AG20443 (cell line): ENCODE data around the gene TRHDE.

Source experiments
- DNase-seq: peaks from one replicate; pipeline ENCODE4 v3.0.0; 2012; ENCODE audit warnings: low spot score, mixed read lengths

Gene TRHDE

DNA sequence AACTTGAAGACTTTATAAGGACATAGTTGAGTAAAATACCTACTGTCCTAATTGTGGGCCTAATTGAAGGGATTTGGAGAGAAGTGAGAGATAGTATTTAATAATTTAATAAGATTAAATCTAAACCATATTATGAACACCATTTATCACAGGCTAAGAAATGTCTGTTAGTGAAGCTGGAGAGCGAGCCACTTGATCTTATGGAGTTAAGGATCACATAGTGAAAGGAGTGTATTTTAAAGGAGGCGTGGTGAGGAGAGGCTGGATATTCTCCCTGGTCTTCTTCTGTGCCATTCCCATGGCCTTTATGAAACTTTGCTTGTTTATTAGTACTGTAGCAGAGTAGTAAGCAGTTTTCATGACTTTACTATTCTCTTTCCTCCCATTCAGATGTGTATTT, 172.4 kb downstream of the TRHDE start:
- no peak for DNase-seq

- DNase-seq, result no peak
These were observed 175.9 kb downstream of the TRHDE start for GRCh38 chr12:72448089-72448488.

DNA sequence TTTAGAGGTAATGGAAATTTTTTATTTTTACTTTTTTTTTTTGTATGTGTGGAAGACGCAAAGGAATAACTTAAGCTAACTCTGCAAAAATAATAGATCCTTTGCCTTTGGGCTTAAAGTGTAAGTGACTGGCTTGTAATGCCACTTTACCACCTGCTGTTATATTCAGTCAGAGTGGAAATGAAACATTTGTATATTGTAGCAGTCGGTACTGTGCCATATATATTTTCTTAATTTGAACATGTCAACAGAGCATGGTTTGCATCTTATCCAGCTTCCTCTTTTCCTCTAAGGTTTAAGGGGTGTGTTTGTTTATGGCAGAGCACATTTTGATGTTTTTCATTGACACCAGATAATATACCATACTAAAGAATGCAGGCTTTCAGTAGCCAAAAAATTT, 176.6 kb downstream of the TRHDE start:
- DNase-seq, result no peak

DNA sequence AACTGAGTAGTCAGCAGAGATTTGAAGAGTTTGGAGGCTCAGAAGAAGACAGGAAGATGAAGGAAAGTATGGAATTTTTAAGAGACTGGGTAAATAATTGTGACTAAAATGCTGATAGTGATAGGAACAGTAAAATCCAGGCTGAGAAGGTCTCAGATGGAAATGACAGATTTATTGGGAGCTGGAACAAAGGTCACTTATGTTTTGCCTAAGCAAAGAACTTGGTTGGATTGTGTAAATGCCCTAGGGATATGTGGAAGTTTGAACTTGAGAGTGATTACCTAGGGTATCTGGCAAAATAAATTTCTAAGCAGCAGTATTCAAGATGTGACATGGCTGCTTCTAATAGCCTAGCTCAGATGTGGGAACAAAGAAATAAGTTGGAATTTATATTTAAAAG, 180.9 kb downstream of the TRHDE start:
- DNase-seq, result no peak

DNA sequence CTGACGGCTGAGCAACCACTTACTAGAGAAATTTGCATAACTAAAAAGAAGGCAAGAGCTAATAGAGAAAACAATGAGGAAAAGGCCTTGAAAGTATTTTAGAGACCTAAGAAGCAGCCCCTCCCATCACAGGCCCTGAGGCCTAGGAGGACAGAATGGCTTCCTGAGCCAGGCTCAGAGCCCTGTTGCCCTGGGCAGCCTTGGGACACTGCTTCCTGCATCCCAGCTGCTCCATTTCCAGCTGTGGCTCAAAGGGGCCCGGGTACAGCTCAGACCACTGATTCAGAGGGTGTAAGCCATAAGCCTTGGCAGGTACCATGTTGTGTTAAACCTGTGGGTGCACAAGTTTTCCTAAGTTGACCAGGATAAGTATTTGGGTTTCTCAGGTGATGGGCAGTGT, 181.4 kb downstream of the TRHDE start:
- no peak for DNase-seq

DNA sequence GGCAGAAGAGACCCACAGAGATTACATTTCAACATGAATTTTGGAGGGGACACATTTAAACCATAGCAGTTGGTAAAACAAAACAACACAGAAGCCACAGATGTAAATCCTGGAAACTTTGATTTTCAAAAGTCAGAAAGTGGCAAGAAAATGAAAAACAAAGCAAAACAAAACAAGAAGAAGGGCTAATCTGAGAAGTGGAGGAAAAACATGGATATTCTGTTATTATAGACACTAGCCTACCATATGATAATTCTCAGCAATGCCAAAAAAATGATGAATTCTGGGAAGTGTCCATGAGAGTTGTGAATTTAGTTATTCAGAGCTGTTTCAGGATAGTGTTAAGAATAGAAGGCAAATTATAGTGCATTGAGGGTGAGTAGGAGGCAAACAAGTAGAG, 192.3 kb downstream of the TRHDE start:
- no peak for DNase-seq

DNA sequence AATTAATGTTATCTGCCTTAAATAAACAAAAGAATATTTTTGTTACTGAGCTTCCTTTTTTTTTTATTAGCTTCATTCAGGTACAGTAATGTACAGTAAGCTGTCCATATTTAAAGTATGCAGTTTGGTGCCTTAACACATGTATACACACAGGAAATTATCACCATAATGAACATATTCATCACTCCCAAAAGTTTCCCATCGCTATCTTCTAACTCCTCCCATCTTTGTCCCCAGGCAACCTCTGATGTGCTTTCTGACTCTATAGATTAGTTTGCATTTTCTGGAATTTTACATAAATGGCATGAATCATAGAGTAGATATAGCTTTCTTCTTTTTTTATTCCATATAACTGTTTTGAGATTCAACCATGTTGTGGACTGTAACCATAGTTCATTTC, 193.0 kb downstream of the TRHDE start:
- no peak for DNase-seq

DNA sequence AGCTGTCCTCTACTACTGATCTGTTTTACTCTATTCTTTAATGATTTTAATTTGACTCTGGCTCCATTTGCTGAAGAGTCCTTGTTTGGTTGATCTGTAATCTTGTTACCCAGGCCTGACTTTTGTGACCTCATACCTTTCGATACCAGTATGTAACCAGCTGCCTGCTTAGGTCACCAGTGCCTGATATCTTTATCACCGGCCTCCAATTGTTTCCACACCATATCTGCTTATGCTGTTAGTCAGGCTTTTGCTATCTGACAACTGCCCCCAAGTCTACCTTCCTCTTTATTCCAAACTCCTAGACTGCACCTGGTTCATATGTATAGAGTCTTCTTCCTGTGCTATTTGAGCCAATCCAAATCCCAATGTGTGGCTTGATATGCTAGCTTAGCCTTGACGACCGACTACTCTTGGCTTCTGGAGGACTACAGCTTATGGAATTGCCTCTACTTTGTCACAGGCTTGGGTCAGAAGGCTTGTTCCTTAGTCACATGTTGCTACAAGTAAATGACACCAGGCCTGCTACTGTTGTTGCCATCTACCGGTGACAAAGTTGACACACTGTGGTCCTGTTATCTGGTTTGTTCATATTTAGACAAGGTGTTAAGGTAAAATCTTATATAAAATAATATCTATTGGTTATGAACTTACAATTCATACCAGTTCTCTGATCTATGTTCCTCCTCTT, 193.9 kb downstream of the TRHDE start:
- DNase-seq, result no peak

DNA sequence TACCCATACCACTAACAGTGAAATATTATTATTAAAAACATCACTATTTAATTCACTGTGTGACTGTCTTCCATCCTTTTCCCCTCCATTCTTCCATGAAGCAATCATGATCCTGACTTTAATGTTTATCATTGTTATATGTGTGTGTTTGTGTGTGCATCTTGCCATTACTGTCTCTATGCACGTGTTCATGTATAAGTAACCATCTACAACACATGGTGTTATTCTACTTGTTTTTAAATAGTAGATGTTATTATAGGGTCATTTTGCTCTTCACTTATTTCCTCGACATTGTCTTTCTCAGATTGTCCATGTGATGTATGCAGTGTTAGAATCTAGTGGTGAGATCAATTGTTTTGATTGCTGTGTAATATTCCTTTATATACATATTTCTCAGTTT, 195.8 kb downstream of the TRHDE start:
- no peak for DNase-seq

DNA sequence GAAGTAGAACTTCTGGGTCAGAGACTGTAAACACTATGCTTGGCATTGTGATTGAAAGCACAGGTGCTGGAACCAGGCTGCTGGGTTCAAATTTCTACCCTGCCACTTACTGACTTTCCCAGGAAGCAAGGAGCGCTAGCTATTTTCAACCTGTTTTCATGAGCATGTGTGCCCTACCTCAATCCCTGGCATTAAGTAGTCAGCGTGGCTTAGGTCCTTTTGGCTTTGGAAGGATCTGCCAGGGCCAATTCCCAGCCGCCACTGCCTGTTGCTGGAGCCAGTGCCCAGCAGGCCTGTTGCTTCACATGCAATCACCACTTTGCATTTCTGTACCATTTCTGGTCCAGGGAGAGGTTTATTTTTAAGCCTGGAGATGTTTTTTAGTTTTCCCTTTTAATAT, 196.3 kb downstream of the TRHDE start:
- no peak for DNase-seq

DNA sequence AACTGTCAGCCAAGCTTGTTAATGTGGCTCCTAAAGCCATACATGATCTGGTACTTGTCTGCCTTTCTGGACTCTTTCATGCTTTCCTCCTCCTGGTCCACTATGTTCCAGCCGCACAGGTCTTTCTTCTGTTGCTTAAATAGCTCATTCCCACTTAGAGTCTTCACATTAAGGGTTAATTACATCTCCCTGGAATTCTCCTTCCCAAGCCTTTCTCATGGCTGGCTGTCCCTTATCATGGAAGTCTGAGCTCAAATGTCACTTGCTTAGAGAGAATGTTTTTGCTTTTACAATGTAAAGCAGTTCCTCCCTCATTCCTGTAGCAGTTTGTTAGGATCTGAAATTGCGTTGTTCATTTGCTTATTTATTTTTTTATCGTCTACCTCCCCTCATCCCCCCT, 199.6 kb downstream of the TRHDE start:
- no peak for DNase-seq

DNA sequence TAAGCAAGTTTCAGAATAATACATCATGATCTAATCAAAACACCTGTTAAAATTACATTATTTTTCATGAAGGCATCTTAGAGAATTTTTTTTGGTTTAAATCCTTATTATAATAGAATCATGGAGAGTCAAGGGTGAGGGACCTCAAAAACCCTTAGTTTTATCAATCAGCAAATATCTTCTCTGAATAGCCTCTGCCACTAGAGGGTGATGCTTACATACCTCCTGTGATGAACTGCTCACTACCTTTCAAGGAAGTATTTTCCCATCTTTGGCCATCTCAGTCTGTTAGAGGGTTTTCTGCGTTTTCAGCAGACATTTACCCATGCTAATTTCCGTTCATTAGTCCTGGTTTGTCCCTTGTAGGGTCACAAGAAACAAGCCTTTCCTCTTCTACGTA, 200.2 kb downstream of the TRHDE start:
- DNase-seq, result no peak

DNA sequence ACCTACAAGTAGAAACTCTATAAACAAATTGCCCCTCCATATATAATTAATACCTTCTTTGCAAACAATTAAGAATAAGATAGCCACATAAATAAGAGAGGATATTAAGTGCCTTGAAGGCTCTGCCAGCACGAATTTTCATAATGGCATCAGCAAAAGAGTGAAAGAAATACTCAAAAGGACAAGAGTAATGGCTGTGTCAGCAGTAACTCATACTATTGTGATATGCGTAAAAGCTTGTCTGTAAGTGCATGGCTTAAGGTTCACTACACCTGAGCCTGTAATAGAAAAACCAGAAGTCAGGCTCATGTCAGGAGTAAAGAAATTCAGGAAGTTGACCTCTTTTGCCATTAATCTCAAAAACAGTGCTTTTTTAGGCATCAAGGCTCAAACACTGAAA, 204.1 kb downstream of the TRHDE start:
- no peak for DNase-seq

DNA sequence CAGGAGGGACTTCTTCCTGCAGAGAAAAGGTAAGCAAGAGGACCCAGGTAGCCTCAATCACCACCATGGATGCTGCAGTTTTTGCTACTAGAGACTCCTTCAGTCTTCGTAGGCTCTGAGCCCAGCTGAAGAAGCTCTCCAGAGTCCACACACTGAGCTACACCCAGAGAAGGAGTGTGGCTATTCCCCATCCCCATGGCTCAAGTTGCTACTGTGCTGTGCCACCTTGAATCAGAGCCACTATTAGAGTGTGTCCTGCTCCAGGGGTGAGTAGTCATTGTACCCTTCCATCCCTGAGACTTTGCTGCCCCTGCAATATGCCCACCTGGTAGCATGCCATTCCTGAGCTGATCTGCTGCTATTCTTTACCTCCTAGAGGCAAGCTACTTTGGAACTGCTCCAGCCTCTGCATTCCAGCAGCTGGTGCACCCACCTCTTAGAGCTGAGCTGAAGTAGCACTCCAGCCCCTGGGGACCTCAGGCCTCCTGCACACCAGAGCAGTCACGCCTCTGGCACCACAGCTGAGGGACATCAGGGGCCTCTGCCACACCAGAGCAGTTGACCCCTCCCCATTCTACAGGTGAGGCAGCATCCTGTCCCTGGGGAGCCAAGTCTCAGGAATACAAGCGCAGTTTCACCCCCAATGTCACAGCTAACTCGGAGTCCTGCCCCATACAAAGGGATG, 213.0 kb downstream of the TRHDE start:
- DNase-seq, result no peak

GRCh38 chr12:72491426-72491825, 219.3 kb downstream of the TRHDE start:
- no peak for DNase-seq

DNA sequence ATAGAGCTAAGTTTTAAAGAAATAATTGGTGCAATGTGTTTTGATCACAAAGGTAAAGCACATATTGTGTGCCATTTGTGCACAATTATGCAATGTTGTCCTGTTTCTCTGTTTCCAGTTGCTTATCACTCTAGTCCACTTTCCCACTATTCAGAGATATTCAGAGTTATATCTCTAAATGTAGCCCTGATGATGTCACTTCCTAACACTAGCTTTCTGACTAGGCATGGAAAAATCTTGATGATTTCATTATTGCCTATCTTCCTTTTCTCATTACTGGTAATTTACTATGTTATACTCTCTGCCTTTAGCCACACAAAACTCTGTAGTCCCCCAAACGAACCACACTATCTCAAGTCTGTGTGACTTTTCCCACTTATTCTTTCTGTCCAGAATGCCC, 221.2 kb downstream of the TRHDE start:
- no peak for DNase-seq

DNA sequence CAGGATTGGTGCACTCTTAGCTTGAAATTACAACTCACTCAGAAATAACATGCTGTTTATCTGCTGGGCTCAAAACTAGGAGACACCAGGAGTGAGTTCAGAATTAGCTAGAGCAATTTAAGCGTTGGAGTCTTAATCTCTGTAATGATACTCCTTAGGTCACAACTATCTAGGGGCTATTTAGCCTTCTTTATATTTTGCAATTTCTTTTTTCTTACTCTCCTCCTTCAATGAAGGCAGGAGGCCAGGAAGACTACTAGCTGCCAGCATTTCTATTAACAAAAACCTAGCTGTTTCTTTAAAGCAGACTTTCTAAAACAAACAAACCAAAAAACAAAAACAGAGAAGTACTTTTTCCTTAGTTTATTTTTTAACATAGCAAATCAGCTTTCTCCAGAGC, 226.2 kb downstream of the TRHDE start:
- DNase-seq, result no peak

DNA sequence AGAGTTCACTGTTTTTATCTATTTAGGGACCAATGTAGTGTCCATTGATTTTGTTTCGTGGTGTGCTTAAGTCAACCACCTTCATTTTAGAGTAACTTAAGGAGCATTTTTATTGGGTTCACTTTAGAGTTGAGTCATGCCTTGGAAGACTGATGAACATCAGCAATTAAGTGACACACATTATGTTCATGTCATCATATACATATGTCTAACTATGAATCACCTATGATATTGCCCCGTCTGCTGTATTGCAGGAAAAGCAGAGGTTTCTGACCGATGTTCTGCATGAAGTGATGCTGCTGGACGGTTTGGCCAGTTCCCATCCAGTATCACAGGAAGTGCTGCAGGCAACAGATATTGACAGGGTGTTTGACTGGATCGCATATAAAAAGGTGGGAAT, 227.1 kb downstream of the TRHDE start:
- no peak for DNase-seq

- no peak for DNase-seq
These were observed 230.4 kb downstream of the TRHDE start for GRCh38 chr12:72502546-72502945.

DNA sequence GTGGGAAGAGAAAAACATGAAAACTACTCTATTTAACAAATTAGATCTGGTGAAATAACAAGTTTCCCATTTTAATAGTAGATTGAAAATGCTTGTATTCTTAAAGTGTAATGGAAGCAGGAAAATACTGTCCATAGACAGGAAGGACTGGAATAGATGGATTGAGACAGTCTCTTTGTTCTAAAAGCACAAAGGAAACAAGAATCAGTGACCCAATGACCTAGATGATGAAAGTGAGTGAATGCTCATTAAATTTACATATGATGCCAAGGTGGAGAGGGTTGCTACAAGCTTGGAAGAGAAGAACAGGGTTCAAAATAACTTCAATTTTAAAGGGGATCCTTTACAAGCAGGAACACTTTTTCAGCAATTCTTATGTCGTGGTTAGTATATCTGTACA, 233.1 kb downstream of the TRHDE start:
- DNase-seq, result no peak

- no peak for DNase-seq
These were observed 237.7 kb downstream of the TRHDE start for GRCh38 chr12:72509891-72510290.

- DNase-seq, result no peak
These were observed 238.6 kb downstream of the TRHDE start for GRCh38 chr12:72510772-72511171.

GRCh38 chr12:72511498-72511897, 239.3 kb downstream of the TRHDE start:
- DNase-seq, result no peak

- DNase-seq, result peak; percentile 17
These were observed 239.7 kb downstream of the TRHDE start for GRCh38 chr12:72511906-72512305.
